Coronary artery (tissue), 2 donors: ENCODE measurements around the gene OSBPL3.

ENCODE experiments used
- DNase-seq: peaks from one replicate; pipeline ENCODE4 v3.0.0-alpha.2; 2017; ENCODE audit warnings: low spot score
- H3K27ac ChIP-seq, 2 donors: fragments of 200-600 bp; sonication (generic); one replicate each; pipeline ENCODE4 v1.5.1; 2016 to 2019
- H3K4me3 ChIP-seq: fragments of 200-600 bp; sonication (generic); 2 replicates; pipeline ENCODE4 v1.5.1; 2016; ENCODE audit warnings: mild to moderate bottlenecking, moderate library complexity
- CTCF ChIP-seq: fragments of 200-600 bp; sonication (generic); IDR thresholded peaks from one replicate; pipeline ENCODE4 v1.5.1; 2019; ENCODE audit warnings: antibody characterized with exemption

The OSBPL3 gene

GRCh38 chr7:24755541-24756407 is 224.2 kb downstream of the OSBPL3 start:
- TF ChIP-seq CTCF, result no peak
- Histone ChIP-seq H3K27ac (no peak overlapping the region), H3K4me3 (no peak overlapping the region)
- no peak for DNase-seq

DNA sequence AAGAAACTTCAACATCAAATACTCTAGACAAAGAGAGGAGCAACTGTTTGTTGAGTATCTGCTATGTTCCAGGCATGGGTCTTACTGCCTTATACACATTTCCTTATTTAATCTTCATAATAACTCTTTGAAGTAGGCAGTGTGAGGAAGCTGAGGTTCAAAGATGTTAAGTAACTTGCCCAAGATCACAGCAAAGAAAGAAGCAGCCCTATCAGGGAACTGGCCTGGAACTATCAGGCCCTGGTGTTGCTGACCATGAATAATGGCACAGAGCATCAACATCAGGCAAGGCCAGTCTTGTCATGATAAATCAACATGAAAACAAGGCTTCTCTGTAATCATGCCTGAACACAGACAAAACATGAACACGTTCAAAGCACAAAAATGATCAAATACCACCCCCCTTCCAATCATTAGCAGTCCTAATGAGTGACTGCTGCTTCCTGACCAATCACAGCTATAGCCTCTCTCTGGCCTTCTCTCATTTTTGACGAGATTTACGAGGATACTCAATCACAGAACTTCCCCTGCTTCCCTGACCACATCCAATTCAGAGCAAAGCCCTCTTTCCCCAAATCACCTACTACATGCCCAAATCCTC is 225.0 kb downstream of the OSBPL3 start:
- H3K27ac ChIP-seq, result no peak overlapping the region
- no peak for DNase-seq
- no peak for TF ChIP-seq CTCF
- no peak overlapping the region for H3K4me3 ChIP-seq

GRCh38 chr7:24752073-24752800 is 227.7 kb downstream of the OSBPL3 start:
- no peak for TF ChIP-seq CTCF
- no peak for DNase-seq
- H3K4me3 ChIP-seq, result no peak overlapping the region
- H3K27ac ChIP-seq, result no peak overlapping the region

- Histone ChIP-seq H3K27ac (no peak overlapping the region), H3K4me3 (no peak overlapping the region)
- no peak for DNase-seq
- TF ChIP-seq CTCF, result no peak
Observed at GRCh38 chr7:24751484-24751883, 228.5 kb downstream of the OSBPL3 start.

DNA sequence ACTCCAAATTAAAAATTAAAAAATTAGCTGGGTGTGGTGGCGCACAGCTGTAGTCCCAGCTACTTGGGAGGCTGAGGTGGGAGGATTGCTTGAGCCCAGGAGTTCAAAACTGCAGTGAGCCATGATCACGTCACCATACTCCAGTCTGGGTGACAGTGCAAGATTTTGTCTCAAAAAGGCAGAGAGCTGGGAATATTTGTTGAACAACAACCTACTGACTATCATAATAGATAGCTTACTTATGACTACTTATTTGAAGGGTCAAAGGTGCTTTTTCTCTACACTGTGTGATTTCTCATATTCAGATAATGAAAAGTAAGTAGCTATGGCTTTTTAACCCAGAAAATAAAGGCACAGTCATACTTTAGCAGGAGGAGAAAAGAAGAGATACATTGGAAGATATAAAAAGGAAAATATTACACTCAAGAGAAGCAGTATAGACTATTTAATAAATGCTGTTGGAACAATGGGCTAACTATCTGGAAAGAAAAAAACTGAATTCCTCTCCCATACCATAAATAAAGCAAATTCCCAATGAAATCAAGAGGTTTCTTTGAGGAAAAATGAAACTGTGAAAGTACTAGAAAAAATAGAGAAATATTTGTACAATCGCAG is 229.4 kb downstream of the OSBPL3 start:
- DNase-seq, result no peak
- no peak for TF ChIP-seq CTCF
- Histone ChIP-seq H3K27ac (no peak overlapping the region), H3K4me3 (no peak overlapping the region)

DNA sequence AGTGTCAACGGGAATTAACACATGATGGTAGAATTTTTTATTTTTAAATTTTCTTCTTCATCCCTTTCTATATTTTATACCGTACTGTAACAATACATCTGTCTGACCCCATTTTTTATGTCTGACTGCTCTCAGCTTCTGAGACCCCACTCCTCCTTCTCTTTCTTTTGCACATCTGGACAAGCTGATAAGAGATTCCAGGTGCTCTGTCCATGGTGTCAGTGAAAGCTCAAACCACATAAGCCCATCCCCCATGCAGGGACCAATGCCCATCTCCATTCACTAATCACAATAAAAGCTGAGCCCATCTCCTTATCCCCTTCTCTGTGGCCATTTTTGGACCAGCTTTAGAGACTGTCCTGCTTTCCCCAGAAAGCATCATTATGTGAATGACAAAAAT is 231.5 kb downstream of the OSBPL3 start:
- H3K27ac ChIP-seq, result no peak overlapping the region
- DNase-seq, result no peak
- no peak for TF ChIP-seq CTCF

More for the DNA sequence above, 231.5 kb downstream of the OSBPL3 start:
- no peak overlapping the region for H3K4me3 ChIP-seq
